NCI-H2029 treated with DMSO at 0.1 percent for 48 hours (cell line): ENCODE data around the gene KPNA5.
"Not testable (repeated sequence)": the region's sequence is repeated elsewhere in the genome, so short reads cannot be mapped to it uniquely, and the experiment has no call there.

Experiments
- DNase-seq: peaks from one replicate; lab custom pipeline; 2025; lab: John Stamatoyannopoulos, UW

KPNA5 gene

GRCh38 chr6:116680880-116681672 is at the start of gene KPNA5:
TSS of gene KPNA5 (plus strand) at chr6:116681211. CDS start at chr6:116681335, 124 bp downstream.
- peak; percentile 100 for DNase-seq

GRCh38 chr6:116631379-116631990 is 49.5 kb upstream of the KPNA5 start:
- DNase-seq, result peak; percentile 100

- peak; percentile 99 for DNase-seq
Measured at GRCh38 chr6:116633685-116634084, 47.3 kb upstream of the KPNA5 start.

- no peak for DNase-seq
Measured at GRCh38 chr6:116648156-116648555, 32.9 kb upstream of the KPNA5 start.

- DNase-seq, result no peak
Measured at GRCh38 chr6:116649129-116649528, 31.9 kb upstream of the KPNA5 start.

GRCh38 chr6:116651916-116652315 is 29.1 kb upstream of the KPNA5 start:
- DNase-seq, result no peak

GRCh38 chr6:116661594-116661993 is 19.4 kb upstream of the KPNA5 start:
- DNase-seq, result no peak

GRCh38 chr6:116662202-116662601 is 18.8 kb upstream of the KPNA5 start:
- no peak for DNase-seq

GRCh38 chr6:116663308-116663707 is 17.7 kb upstream of the KPNA5 start:
- no peak for DNase-seq

- not testable (repeated sequence) for DNase-seq
Measured at GRCh38 chr6:116664169-116664568, 16.8 kb upstream of the KPNA5 start.

GRCh38 chr6:116665464-116665863 is 15.5 kb upstream of the KPNA5 start:
- no peak for DNase-seq

- DNase-seq, result no peak
Measured at GRCh38 chr6:116666869-116667268, 14.1 kb upstream of the KPNA5 start.

GRCh38 chr6:116667623-116668022 is 13.4 kb upstream of the KPNA5 start:
- peak; percentile 96 for DNase-seq

GRCh38 chr6:116672306-116672705 is 8.7 kb upstream of the KPNA5 start:
- DNase-seq, result no peak

GRCh38 chr6:116676021-116676420 is 5.0 kb upstream of the KPNA5 start:
- DNase-seq, result no peak

- DNase-seq, result peak; percentile 100
Measured at GRCh38 chr6:116682334-116682712, 1.3 kb downstream of the KPNA5 start.

- no peak for DNase-seq
Measured at GRCh38 chr6:116685437-116685993, 4.5 kb downstream of the KPNA5 start.

GRCh38 chr6:116686475-116687101 is 5.6 kb downstream of the KPNA5 start:
- not testable (repeated sequence) for DNase-seq

- DNase-seq, result no peak
Measured at GRCh38 chr6:116691154-116691553, 10.1 kb downstream of the KPNA5 start.

GRCh38 chr6:116692873-116693272 is 11.9 kb downstream of the KPNA5 start:
- DNase-seq, result not testable (repeated sequence)

GRCh38 chr6:116693275-116693674 is 12.3 kb downstream of the KPNA5 start:
- DNase-seq, result not testable (repeated sequence)

GRCh38 chr6:116695401-116695800 is 14.4 kb downstream of the KPNA5 start:
- peak; percentile 81 for DNase-seq

- DNase-seq, result no peak
Measured at GRCh38 chr6:116697480-116697879, 16.5 kb downstream of the KPNA5 start.
